Heart right ventricle (tissue), 16 donors: Measurements from ENCODE around the gene LOXHD1. TPM values are rescaled to one million over a fixed set of nuclear protein-coding genes. Genes with fewer than 3 reads are reported as not detected.
A peak's percentile ranks its signal among the peaks of the same experiment; 100 is the strongest.

Experiments used
- ATAC-seq, 8 donors: fragments of 200-7000 bp; cut with Tn5 transposase; one replicate each; pipeline ENCODE4 v1.9.1; 2020; ENCODE audit warnings: mild to moderate bottlenecking in 8 of 8, moderate library complexity in 8 of 8, moderate number of reproducible peaks in 1 of 8
- DNase-seq, 2 donors: peaks; one replicate each; pipeline ENCODE4 v3.0.0-alpha.2; 2020
- H3K27ac ChIP-seq, 10 donors: fragments of 200-600 bp; sonication (generic) in 2 of 10; one replicate each; pipeline versions ENCODE4 v1.5.0 to v1.8.0; 2020 to 2022; ENCODE audit warnings: mild to moderate bottlenecking in 3 of 10
- H3K27me3 ChIP-seq, 7 donors: fragments of 200-600 bp; one replicate each; pipeline ENCODE4 v1.8.0; 2021 to 2022; ENCODE audit warnings: mild to moderate bottlenecking in 2 of 7
- H3K36me3 ChIP-seq, 9 donors: fragments of 200-600 bp; sonication (generic) in 1 of 9; one replicate each; pipeline versions ENCODE4 v1.5.0 to v1.8.0; 2020 to 2022; ENCODE audit warnings: mild to moderate bottlenecking in 2 of 9
- H3K4me1 ChIP-seq, 9 donors: fragments of 200-600 bp; sonication (generic) in 1 of 9; one replicate each; pipeline versions ENCODE4 v1.5.0 to v1.8.0; 2020 to 2022; ENCODE audit warnings: mild to moderate bottlenecking in 4 of 9
- H3K4me3 ChIP-seq, 10 donors: fragments of 200-600 bp; sonication (generic) in 2 of 10; one replicate each; pipeline versions ENCODE4 v1.5.0 to v1.8.0; 2020 to 2022; ENCODE audit warnings: mild to moderate bottlenecking in 7 of 10, moderate library complexity in 2 of 10
- H3K9me3 ChIP-seq, 11 donors: fragments of 200-600 bp in 10 of 11; sonication (generic) in 2 of 11; one replicate each; pipeline versions ENCODE4 v1.5.0 to v1.8.0; 2013 to 2022; ENCODE audit warnings: mild to moderate bottlenecking in 2 of 11, control low read depth in 1 of 11, moderate library complexity in 1 of 11
- WGBS, 2 donors: extraction: QIAGEN DNeasy Blood & Tissue Kit; methylation state at CpG; one replicate each; pipeline ENCODE4 v1.1.7; 2013; ENCODE audit warnings: inconsistent platforms in 1 of 2; 5-methylcytosine and 5-hydroxymethylcytosine counted together
- intact Hi-C, 10 donors: fragments of 100-400 bp; cut with DNase I; formaldehyde crosslinking; loops; one replicate each; pipeline versions ENCODE4 v1.11.1 to v1.14.2; 2022
- polyA plus RNA-seq, 2 donors: library from polyadenylated mRNA; stranded (reverse); fragments of 200-250 nt; gene quantifications; one replicate each; pipeline ENCODE4 v1.2.3, GENCODE V29; 2013
- total RNA-seq, 10 donors: library from RNA; stranded (reverse); fragmentation: NEBNext Ultra II Directional in 3 of 10; extraction: Animal tissue kit (Norgen Biotek cat#: 25700) in 3 of 10; gene quantifications; one replicate each; pipeline versions ENCODE4 v1.2.1 to v1.2.4, GENCODE V29; 2021 to 2023
- TF ChIP-seq, protein P1 (sequence below), 9 donors: fragments of 200-600 bp; sonication (generic) in 2 of 9; IDR thresholded peaks; one replicate each; pipeline versions ENCODE4 v1.5.0 to v1.8.0; 2021 to 2022; ENCODE audit warnings: antibody characterized with exemption in 9 of 9, mild to moderate bottlenecking in 5 of 9, moderate library complexity in 1 of 9
- donor health status: Arrhythmogenic right ventricular cardiomyopathy.
- donor health status: ischemic (EF 13 %, LVEDD 7.1; RV severe dilation, severe dysfunction).
- donor health status: healthy with polysubstance abuse.
- donor health status: DM: no; HTN: yes; CAD: no.
- donor health status: DM: no; HTN: no; CAD: no.
- donor health status: ischemic (EF 25% LVEDD 6.9; RV normal size, moderate dysfunction).
- donor health status: ischemic (EF 25% LVEDD 5.7; RV mildly dilated, moderate dysfunction).
- donor health status: healthy.
- donor health status: DM: yes; HTN: yes; CAD: no.
- donor health status: Ischemic cardiomyopathy.
- donor health status: ischemic (EF 35%, LVEDD 5.7; RV mildly dilated, moderate dysfunction).
- donor health status: nonischemic (EF 11% LVEDD 7.7; RV severe dilation, severe dysfunction).
- donor health status: DM: yes; HTN: yes; CAD: no.
- donor health status: PGD.
- donor health status: ischemic (EF 29% LVEDD 5.4; RV normal size, mild dysfunction).
- donor health status: nonischemic (EF 23%, LVEDD 6.1; RV moderate dilation, normal function).

The LOXHD1 gene
- total and polyA plus RNA-seq, 12 donors = 0.15 to 1.9 (median 0.88) TPM

DNA sequence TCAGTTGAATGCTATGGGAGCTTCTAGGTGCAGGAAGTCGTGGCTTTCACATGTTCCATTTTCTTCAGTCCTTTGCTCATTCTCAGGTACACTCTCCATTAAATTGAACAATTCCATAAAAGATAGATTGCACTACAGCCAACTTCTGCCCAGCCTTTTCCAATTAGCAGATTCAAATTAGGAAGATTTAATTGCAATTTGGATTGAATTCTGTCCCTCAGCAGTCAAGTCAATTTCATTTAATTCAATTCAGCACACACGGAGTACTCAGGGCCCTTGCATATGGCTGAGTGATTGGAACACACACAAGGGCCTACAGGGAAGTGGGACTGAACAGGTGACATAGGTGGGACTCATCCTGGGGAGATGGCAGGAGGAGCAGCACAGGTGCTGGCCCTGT, 220.4 kb downstream of the LOXHD1 start:
- Histone ChIP-seq H3K27ac (no peak overlapping the region), H3K27me3 (no peaks in the 10 kb centered on the region), H3K9me3 (no peaks in the 10 kb centered on the region), H3K4me3 (no peak overlapping the region), H3K4me1 (no peaks in the 10 kb centered on the region), H3K36me3 (no peaks in the 10 kb centered on the region)
- TF ChIP-seq, protein P1, sequence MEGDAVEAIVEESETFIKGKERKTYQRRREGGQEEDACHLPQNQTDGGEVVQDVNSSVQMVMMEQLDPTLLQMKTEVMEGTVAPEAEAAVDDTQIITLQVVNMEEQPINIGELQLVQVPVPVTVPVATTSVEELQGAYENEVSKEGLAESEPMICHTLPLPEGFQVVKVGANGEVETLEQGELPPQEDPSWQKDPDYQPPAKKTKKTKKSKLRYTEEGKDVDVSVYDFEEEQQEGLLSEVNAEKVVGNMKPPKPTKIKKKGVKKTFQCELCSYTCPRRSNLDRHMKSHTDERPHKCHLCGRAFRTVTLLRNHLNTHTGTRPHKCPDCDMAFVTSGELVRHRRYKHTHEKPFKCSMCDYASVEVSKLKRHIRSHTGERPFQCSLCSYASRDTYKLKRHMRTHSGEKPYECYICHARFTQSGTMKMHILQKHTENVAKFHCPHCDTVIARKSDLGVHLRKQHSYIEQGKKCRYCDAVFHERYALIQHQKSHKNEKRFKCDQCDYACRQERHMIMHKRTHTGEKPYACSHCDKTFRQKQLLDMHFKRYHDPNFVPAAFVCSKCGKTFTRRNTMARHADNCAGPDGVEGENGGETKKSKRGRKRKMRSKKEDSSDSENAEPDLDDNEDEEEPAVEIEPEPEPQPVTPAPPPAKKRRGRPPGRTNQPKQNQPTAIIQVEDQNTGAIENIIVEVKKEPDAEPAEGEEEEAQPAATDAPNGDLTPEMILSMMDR (IDR thresholded peaks at IDR 0.05) = no peak
- 91% methylated on average over 2 of the region's 2 CpGs for WGBS, 2 donors
- no peak for DNase-seq
- intact Hi-C loops = no loop called here
- no peak for ATAC-seq

DNA sequence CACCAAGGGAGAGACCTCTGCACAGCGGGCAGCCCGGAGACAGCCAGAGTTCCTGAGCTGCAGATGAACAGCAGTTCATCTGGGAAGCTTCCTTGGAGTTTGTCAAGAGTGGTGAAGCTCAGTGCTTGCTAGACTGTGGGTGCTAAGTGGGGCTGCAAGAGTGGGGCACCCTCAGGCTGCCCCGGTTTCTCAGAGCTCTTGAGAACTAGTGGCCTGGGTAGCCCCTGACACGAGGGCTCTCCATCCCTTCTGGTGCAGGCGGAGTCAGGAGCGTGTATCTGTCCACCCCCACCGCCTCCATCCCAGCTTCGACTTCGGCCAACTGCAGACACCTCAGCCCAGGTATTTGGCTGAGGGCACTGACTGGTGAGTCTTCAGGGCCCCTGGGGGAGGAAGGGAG, 222.0 kb downstream of the LOXHD1 start:
- TF ChIP-seq, protein P1 (IDR thresholded peaks at IDR 0.05) = no peak
- intact Hi-C loops = no loop called here
- Histone ChIP-seq H3K27me3 (no peaks in the 10 kb centered on the region), H3K9me3 (no peaks in the 10 kb centered on the region), H3K27ac (no peak overlapping the region), H3K36me3 (no peaks in the 10 kb centered on the region), H3K4me1 (no peaks in the 10 kb centered on the region), H3K4me3 (no peak overlapping the region)
- ATAC-seq = peak in 1 of 8 donors; percentile 38
- DNase-seq = no peak
- 93 to 98% methylated on average over 9 of the region's 9 CpGs for WGBS, 2 donors

DNA sequence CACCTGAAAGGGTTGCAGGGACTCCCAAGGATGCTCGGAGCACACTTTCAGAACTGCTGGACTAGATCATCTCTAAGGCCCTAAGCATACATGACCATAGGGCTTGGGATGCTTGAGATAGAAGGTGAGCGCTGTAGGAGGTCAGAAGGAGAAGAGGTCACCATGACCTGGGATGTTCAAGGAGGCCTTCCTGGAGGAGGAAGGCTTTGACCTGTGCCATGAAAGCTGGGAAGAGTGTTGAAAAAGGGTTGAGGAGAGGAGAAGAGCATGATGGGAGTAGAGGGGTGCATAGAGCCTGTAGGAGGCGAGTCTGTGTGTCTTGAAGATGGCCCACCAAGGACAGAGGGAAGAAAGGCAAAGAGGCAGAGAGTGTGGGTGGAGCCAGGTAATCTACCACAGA, 222.4 kb downstream of the LOXHD1 start:
- H3K36me3 ChIP-seq = no peaks in the 10 kb centered on the region
- ATAC-seq (no peak), DNase-seq (no peak)
- TF ChIP-seq, protein P1 (IDR thresholded peaks at IDR 0.05) = no peak
- no peaks in the 10 kb centered on the region for H3K4me1 ChIP-seq
- 97 to 99% methylated on average over 3 of the region's 3 CpGs for WGBS, 2 donors
- no peak overlapping the region for H3K4me3 ChIP-seq
- H3K9me3 ChIP-seq = no peaks in the 10 kb centered on the region
- intact Hi-C loops = no loop called here
- H3K27ac ChIP-seq = no peak overlapping the region
- H3K27me3 ChIP-seq = no peaks in the 10 kb centered on the region

DNA sequence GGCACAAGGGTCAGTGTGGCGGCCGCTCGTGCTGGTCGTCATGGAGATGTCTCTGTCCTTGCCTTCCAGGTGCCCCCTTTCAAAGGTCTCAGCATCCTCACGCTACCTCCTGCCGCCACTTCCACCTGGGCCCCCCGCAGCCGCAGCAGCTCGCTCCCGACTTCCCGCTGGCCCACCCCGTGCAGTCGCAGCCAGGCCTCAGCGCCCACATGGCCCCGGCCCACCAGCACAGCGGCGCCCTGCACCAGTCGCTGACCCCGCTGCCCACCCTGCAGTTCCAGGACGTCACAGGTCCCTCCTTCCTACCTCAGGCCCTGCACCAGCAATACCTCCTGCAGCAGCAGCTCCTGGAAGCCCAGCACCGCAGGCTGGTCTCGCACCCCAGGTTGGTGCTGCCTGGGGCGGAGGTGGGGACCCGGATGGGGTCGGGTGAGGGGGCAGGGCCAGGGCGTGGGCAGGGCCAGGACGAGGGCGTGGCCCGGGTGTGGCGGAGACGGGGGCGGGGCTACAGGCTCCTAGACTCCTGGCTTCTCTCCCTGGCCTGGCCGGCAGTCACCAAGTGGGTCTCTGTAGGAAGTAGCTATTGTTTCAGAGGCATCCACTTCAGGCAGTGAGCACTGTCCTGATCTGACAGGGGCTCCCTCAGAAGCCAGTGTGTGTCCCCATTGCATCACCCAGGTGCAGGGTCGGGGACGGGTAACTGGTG, 223.7 kb downstream of the LOXHD1 start:
- H3K27ac ChIP-seq = no peak overlapping the region
- no peaks in the 10 kb centered on the region for H3K4me1 ChIP-seq
- DNase-seq (no peak), ATAC-seq (peak in 1 of 8 donors; percentile 28)
- intact Hi-C loops = no loop called here
- no peaks in the 10 kb centered on the region for H3K9me3 ChIP-seq
- TF ChIP-seq, protein P1 (IDR thresholded peaks at IDR 0.05) = no peak
- WGBS, 2 donors = 67 to 77% methylated on average over 35 of the region's 35 CpGs
- no peaks in the 10 kb centered on the region for H3K27me3 ChIP-seq
- H3K4me3 ChIP-seq = no peak overlapping the region
- H3K36me3 ChIP-seq = no peaks in the 10 kb centered on the region
